Calu3 (cell line): Measurements from ENCODE around the gene EGR1. TPM values are rescaled to one million over a fixed set of nuclear protein-coding genes. Genes with fewer than 3 reads are reported as not detected.

Experiments
- BruUV-seq: library from RNA; stranded (reverse); fragments of 400-500 nt; replicated peaks from 2 replicates; lab custom pipeline; 2021; lab: Mats Ljungman, UMichigan
- CTCF ChIA-PET: fragments of 300-600 bp; sonication (Branson Sonifier 250); formaldehyde crosslinking; loops from one replicate; lab custom pipeline; 2022; ENCODE audit warnings: antibody characterized with exemption; lab: Charles Lee
- DNase-seq: peaks from one replicate; pipeline ENCODE4 v3.0.0; 2022
- H3K27ac Mint-ChIP-seq: one replicate; pipeline ENCODE4 v1.8.0; 2022; ENCODE audit warnings: mixed read lengths; ENCODE audit not compliant: unreplicated experiment
- H3K27me3 Mint-ChIP-seq: one replicate; pipeline ENCODE4 v1.8.0; 2022; ENCODE audit warnings: mixed read lengths; ENCODE audit not compliant: unreplicated experiment
- H3K36me3 Mint-ChIP-seq: one replicate; pipeline ENCODE4 v1.8.0; 2022; ENCODE audit warnings: mild to moderate bottlenecking, moderate library complexity, mixed read lengths; ENCODE audit not compliant: insufficient read depth, unreplicated experiment
- H3K4me1 Mint-ChIP-seq: one replicate; pipeline ENCODE4 v1.8.0; 2022; ENCODE audit warnings: mild to moderate bottlenecking, low read depth, mixed read lengths; ENCODE audit not compliant: unreplicated experiment
- H3K4me3 Mint-ChIP-seq: one replicate; pipeline ENCODE4 v1.8.0; 2022; ENCODE audit warnings: mild to moderate bottlenecking, low read depth, moderate library complexity, mixed read lengths; ENCODE audit not compliant: unreplicated experiment
- H3K9me3 Mint-ChIP-seq: one replicate; pipeline ENCODE4 v1.8.0; 2022; ENCODE audit warnings: low read depth, mixed read lengths; ENCODE audit not compliant: unreplicated experiment
- intact Hi-C: fragments of 100-400 bp; cut with micrococcal nuclease; formaldehyde crosslinking; loops from one replicate; pipeline ENCODE4 v1.10.0; 2022; ENCODE audit not compliant: unreplicated experiment
- total RNA-seq: library from RNA; stranded (reverse); gene quantifications from 2 replicates; pipeline ENCODE4 v1.2.3, GENCODE V29; 2022
- TF ChIP-seq, protein P1 (sequence below): fragments of 200-600 bp; IDR thresholded peaks from one replicate; pipeline ENCODE4 v1.8.0; 2022; ENCODE audit warnings: antibody characterized with exemption; ENCODE audit not compliant: unreplicated experiment

Gene EGR1
- total RNA-seq, 1 experiment from 2014 or later, result 97.0 TPM

DNA sequence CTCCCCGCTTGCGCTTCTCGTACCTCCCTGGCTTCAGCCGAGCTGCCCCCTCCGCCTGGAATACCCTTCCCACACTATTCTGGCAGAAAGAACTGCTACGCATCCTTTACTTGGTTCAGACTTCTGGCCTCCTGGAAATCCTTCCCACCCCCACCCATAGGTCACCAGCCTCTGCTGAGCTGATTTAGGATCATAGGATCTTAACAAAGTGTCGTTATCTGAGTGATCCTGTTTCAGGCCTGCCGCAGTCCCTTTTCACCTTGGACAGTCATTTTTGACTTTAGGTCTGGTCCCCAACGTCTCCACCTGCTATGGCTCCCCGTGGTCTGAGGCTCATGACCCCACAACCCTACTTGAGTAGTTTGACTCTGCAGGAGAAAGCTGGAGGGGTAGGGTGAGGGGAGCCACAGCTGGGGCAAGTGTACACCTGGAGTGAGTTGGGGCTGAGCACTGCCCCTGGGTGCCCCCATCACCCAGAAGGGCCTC, 27.3 kb downstream of the EGR1 start:
- intact Hi-C loops, result no loop called here

DNA sequence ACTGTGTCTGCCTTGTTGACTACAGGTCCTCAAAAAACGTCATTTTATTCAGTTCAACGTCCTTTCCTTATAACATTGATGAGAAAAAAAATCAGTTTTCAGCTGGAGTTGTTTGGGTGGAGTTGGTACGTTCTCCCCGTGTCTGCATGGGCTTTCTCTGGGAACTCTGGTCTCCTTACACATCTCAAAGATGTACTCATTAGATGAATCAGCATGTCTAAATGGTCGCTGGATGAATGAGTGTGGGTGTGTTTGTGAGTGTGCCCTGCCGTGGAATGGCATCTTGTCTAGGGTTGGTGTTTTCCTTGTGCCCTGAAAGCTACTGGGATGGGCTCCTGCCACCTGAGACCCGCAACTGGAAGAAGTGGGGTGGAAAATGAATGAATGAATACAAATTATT, 30.1 kb downstream of the EGR1 start:
- no TSS peak for BruUV-seq
- Mint-ChIP-seq H3K4me3 (no peak overlapping the region), H3K36me3 (peaks cover 16% of the 10 kb centered on the region), H3K27me3 (peaks cover 24% of the 10 kb centered on the region), H3K4me1 (peaks cover 14% of the 10 kb centered on the region), H3K9me3 (no peaks in the 10 kb centered on the region), H3K27ac (no peak overlapping the region)
- DNase-seq, result no peak
- TF ChIP-seq, protein P1, sequence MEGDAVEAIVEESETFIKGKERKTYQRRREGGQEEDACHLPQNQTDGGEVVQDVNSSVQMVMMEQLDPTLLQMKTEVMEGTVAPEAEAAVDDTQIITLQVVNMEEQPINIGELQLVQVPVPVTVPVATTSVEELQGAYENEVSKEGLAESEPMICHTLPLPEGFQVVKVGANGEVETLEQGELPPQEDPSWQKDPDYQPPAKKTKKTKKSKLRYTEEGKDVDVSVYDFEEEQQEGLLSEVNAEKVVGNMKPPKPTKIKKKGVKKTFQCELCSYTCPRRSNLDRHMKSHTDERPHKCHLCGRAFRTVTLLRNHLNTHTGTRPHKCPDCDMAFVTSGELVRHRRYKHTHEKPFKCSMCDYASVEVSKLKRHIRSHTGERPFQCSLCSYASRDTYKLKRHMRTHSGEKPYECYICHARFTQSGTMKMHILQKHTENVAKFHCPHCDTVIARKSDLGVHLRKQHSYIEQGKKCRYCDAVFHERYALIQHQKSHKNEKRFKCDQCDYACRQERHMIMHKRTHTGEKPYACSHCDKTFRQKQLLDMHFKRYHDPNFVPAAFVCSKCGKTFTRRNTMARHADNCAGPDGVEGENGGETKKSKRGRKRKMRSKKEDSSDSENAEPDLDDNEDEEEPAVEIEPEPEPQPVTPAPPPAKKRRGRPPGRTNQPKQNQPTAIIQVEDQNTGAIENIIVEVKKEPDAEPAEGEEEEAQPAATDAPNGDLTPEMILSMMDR, result no peak
- CTCF ChIA-PET, result interaction anchor here (0.6 kb wide), 1 partner anchor 718 kb away, joined by 4 read pairs; no protein-coding TSS in a partner anchor
- intact Hi-C loops, result no loop called here

More for the DNA sequence above, 27.3 kb downstream of the EGR1 start:
- peaks cover 16% of the 10 kb centered on the region for H3K36me3 Mint-ChIP-seq
- H3K4me3 Mint-ChIP-seq, result peak overlapping the region; percentile 80
- DNase-seq, result no peak
- no TSS peak for BruUV-seq
- H3K27me3 Mint-ChIP-seq, result peaks cover 39% of the 10 kb centered on the region
- no peaks in the 10 kb centered on the region for H3K9me3 Mint-ChIP-seq
- TF ChIP-seq, protein P1, result no peak
- CTCF ChIA-PET, result interaction anchor here (0.5 to 0.7 kb wide), 5 partner anchors 13 to 622 kb away, joined by 3 to 11 read pairs (median 3); no protein-coding TSS in a partner anchor
- H3K27ac Mint-ChIP-seq, result peak overlapping the region; percentile 79
- H3K4me1 Mint-ChIP-seq, result peaks cover 14% of the 10 kb centered on the region

DNA sequence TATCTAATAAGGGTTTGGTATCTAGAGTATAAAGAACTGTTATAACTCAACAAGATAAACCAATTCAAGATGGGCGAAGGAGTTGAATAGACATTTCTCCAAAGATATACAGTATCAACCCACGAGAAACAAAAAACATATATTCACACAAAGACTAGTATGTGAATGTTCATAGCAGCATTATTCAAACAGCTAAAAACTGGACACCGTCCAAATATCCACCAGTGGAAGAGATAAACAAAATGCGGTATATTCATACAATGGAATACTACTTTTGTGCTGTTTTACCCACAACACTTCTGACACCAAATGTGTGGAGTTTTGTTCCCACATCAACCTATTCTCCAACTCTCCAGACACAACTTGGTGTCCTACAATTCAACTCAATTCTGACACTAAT, 33.1 kb downstream of the EGR1 start:
- Mint-ChIP-seq H3K36me3 (peaks cover 11% of the 10 kb centered on the region), H3K27ac (no peak overlapping the region), H3K27me3 (no peaks in the 10 kb centered on the region), H3K9me3 (no peaks in the 10 kb centered on the region), H3K4me3 (no peak overlapping the region), H3K4me1 (peaks cover 5% of the 10 kb centered on the region)
- CTCF ChIA-PET, result no interaction called here
- TF ChIP-seq, protein P1, result no peak
- BruUV-seq, result no TSS peak
- intact Hi-C loops, result no loop called here
- no peak for DNase-seq

DNA sequence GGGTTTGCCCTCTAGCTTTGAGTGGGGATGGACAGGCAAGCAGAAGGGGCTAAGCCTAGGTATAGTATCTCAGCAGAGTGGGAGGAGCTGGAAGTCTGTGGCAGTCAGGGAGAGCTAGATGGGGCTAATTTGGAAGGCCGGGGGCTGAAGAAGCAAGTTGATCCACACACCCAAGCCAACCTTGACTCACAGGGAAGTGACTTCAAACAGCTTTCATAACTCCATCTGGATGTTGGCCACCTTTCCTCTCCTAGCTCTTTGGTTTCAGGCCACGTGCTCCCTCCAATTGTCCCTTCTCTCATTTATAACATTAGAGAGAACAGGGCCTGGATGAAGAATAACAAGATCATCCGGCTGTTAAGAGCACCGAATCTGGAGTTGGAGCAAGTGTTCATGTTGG, 36.8 kb downstream of the EGR1 start:
- TF ChIP-seq, protein P1, result no peak
- intact Hi-C loops, result loop anchor here (2.0 to 5.0 kb wide), 2 partner anchors 35 to 321 kb away; partner anchors contain the start of gene EGR1
- CTCF ChIA-PET, result interaction anchor here (2.3 to 4.0 kb wide), 2 partner anchors 38 to 52 kb away, joined by 35 to 46 read pairs; partner anchors contain the start of gene EGR1
- peaks cover 12% of the 10 kb centered on the region for H3K36me3 Mint-ChIP-seq
- no peaks in the 10 kb centered on the region for H3K27me3 Mint-ChIP-seq
- no peak for DNase-seq
- H3K27ac Mint-ChIP-seq, result no peak overlapping the region
- H3K4me3 Mint-ChIP-seq, result no peak overlapping the region
- no peaks in the 10 kb centered on the region for H3K4me1 Mint-ChIP-seq
- BruUV-seq, result no TSS peak
- no peaks in the 10 kb centered on the region for H3K9me3 Mint-ChIP-seq
